GM18909 (cell line): ENCODE measurements around the gene FSTL5.

ENCODE experiments used
- ATAC-seq: cut with Tn5 transposase; IDR thresholded peaks from one replicate; pipeline ENCODE4 v1.9.1; 2021; ENCODE audit warnings: mild to moderate bottlenecking; ENCODE audit not compliant: unreplicated experiment, poor library complexity

The FSTL5 gene

GRCh38 chr4:161881370-161881769 is 282.4 kb downstream of the FSTL5 start:
- no peak for ATAC-seq

- ATAC-seq: no peak
Measured at GRCh38 chr4:161869511-161869910, 294.3 kb downstream of the FSTL5 start.

DNA sequence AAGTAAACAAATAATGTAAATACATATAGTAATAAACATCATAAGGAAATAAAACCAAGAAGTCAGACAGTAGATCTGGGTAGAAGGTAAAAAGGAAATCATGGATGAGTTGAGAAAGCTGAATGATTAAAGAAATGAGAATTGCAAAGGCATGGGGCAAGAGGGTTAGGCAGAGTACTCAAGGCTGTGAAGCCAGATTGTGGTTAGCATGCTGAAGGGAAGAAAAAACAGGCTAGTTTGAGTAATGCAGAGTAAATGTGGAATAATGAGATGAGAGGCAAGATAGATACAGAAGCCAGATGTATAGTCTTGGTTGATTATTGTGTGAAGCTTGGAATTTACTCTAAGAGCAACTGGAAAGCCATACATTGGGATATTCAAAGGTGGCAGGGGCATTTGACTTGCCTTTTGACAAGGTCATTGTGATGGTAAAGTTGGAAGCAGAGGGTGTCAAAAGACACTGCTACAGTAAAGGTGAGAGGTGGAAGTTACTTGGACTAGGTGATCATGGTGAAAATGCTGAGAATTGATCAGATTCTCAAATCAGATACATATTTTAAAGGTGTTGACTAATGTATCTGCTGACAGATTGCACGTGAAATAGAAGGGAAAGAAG is 307.0 kb downstream of the FSTL5 start:
- ATAC-seq: no peak

GRCh38 chr4:161850631-161851030 is 313.2 kb downstream of the FSTL5 start:
- no peak for ATAC-seq

- no peak for ATAC-seq
Measured at GRCh38 chr4:161841759-161842158, 322.0 kb downstream of the FSTL5 start.

- ATAC-seq: no peak
Measured at GRCh38 chr4:161829591-161829990, 334.2 kb downstream of the FSTL5 start.

- no peak for ATAC-seq
Measured at GRCh38 chr4:161828061-161828460, 335.7 kb downstream of the FSTL5 start.

- ATAC-seq: no peak
Measured at GRCh38 chr4:161827013-161827412, 336.8 kb downstream of the FSTL5 start.

- ATAC-seq: no peak
Measured at GRCh38 chr4:161823450-161823849, 340.4 kb downstream of the FSTL5 start.

GRCh38 chr4:161822174-161822573 is 341.6 kb downstream of the FSTL5 start:
- no peak for ATAC-seq

- no peak for ATAC-seq
Measured at GRCh38 chr4:161817914-161818313, 345.9 kb downstream of the FSTL5 start.

- ATAC-seq: no peak
Measured at GRCh38 chr4:161816958-161817357, 346.8 kb downstream of the FSTL5 start.

- ATAC-seq: no peak
Measured at GRCh38 chr4:161815841-161816240, 348.0 kb downstream of the FSTL5 start.

GRCh38 chr4:161813889-161814288 is 349.9 kb downstream of the FSTL5 start:
- ATAC-seq: no peak

GRCh38 chr4:161813389-161813788 is 350.4 kb downstream of the FSTL5 start:
- no peak for ATAC-seq

DNA sequence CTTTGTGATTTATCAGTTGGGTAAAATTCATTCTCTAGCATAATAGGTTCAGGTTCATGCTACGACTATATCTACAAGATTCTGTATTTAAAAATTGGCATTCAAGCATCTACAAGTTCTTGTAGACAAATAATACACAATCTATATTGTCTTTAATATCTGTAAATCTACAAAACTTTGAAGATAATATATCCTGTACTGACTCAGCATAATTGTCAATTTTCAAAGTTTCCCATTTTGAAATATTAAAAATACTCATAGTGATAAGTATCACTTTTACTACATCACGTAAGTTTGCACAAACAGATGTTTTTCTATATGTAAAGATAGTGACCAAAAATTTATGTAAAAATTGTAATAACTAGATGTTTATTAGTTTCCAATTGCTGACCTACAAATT is 360.6 kb downstream of the FSTL5 start:
- no peak for ATAC-seq

DNA sequence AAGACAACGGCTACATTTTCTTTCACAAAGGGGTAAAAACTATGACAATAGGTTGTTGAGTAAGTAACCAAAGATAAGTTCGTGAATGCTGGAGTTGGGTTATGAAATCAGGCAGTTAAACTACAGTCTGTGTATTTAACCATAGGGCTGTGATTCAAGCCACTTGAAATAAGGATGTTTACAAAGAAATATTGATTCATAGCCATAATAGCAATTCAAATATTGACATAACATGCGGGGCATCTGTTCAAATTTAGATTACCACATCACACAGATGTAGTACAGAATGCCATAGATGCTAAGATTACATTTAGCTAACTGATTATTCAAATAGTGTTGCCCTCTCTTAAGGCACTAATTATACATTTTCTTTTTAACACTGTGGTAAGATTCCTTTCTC is 364.1 kb downstream of the FSTL5 start:
- no peak for ATAC-seq

- no peak for ATAC-seq
Measured at GRCh38 chr4:161792991-161793390, 370.8 kb downstream of the FSTL5 start.

DNA sequence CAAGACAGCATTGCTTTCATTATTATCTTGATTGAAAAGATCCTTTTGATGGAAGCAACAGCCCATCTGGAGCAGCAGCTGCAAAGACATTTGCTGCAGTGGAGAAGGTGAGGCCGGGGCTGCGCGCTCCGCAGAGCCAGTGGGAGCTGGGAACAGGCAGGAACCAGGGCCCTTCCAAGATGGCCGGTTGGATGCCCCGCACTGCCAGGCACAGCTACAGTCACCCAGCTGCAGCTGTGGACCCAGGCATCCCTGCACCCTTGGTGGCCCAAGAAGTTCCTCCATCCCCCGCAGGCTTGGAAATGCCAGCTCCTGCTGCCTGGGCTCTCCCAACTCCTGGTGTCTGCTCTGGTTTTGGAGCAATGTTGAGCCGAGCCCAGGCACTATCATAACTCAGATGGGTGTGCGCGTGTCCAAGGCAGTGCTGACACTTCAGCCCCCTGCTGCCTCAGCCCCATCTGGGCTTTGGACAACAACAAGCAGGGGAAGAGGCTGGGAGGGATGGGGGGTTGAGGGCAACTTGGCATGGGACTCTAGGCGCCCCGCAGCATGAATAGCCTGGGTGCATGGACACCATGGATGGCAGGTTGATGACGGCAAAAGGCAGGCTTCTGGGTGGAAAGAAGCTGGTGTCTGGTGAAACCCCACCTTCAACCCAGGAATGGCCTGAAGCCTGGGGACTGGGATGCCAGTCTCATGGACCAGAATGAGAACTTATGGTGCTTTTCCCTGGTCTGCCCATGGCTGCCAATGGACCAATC is 371.8 kb downstream of the FSTL5 start:
- no peak for ATAC-seq

DNA sequence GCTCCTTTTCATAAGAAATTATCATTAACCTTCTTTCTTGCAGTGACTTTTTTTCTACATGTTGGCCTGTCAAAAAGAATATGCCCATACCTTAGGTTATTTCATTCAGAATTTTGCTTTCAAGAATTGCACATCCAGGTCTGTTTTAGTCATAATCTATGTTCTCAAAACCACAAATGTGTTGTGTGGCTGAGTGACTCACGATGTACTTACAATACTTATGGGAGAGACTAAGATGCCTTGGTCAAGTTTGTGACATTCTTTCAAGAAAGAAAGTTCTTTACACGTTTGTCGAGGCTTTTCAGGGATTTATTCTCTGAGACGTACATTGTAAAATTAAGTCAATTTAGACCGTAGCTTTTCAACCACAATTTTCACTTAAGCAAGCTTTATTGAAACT is 396.7 kb downstream of the FSTL5 start:
- ATAC-seq: no peak

GRCh38 chr4:161762796-161763195 is 401.0 kb downstream of the FSTL5 start:
- ATAC-seq: no peak

GRCh38 chr4:161760008-161760407 is 403.8 kb downstream of the FSTL5 start:
- no peak for ATAC-seq
